B cell (primary cell): ENCODE data around the gene NVL.

Experiments used
- EZH2 ChIP-seq: IDR thresholded peaks from 2 replicates; pipeline ENCODE4 v1.6.1; 2012; ENCODE audit warnings: borderline replicate concordance, low read depth, mild to moderate bottlenecking, moderate library complexity, low read length; ENCODE audit not compliant: insufficient read depth, poor library complexity, severe bottlenecking
- TF ChIP-seq, protein P1 (sequence below): fragments of 200-600 bp; IDR thresholded peaks from one replicate; pipeline ENCODE4 v1.8.0; 2022; ENCODE audit warnings: antibody characterized with exemption, mild to moderate bottlenecking

- TF ChIP-seq, protein P1, sequence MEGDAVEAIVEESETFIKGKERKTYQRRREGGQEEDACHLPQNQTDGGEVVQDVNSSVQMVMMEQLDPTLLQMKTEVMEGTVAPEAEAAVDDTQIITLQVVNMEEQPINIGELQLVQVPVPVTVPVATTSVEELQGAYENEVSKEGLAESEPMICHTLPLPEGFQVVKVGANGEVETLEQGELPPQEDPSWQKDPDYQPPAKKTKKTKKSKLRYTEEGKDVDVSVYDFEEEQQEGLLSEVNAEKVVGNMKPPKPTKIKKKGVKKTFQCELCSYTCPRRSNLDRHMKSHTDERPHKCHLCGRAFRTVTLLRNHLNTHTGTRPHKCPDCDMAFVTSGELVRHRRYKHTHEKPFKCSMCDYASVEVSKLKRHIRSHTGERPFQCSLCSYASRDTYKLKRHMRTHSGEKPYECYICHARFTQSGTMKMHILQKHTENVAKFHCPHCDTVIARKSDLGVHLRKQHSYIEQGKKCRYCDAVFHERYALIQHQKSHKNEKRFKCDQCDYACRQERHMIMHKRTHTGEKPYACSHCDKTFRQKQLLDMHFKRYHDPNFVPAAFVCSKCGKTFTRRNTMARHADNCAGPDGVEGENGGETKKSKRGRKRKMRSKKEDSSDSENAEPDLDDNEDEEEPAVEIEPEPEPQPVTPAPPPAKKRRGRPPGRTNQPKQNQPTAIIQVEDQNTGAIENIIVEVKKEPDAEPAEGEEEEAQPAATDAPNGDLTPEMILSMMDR, result no peak
- no peak for TF ChIP-seq EZH2
Observed at GRCh38 chr1:224262373-224263054, 67.5 kb downstream of the NVL start.
